Effector CD8-positive, alpha-beta T cell (primary cell): Measurements from ENCODE around the gene GALNT2.

Source experiments
- DNase-seq: peaks from one replicate; lab custom pipeline; 2025; lab: John Stamatoyannopoulos, UW

GALNT2 gene

GRCh38 chr1:230232371-230232771 is 165.3 kb downstream of the GALNT2 start:
- no peak for DNase-seq

GRCh38 chr1:230233786-230234185 is 166.7 kb downstream of the GALNT2 start:
- no peak for DNase-seq

- no peak for DNase-seq
These were observed 168.8 kb downstream of the GALNT2 start for GRCh38 chr1:230235876-230236275.

- DNase-seq, result no peak
These were observed 169.4 kb downstream of the GALNT2 start for GRCh38 chr1:230236301-230237008.

GRCh38 chr1:230237009-230237370 is 170.0 kb downstream of the GALNT2 start:
- DNase-seq, result no peak

- no peak for DNase-seq
These were observed 170.8 kb downstream of the GALNT2 start for GRCh38 chr1:230237805-230238204.

GRCh38 chr1:230240446-230241086 is 173.5 kb downstream of the GALNT2 start:
- DNase-seq, result no peak

- DNase-seq, result no peak
These were observed 175.3 kb downstream of the GALNT2 start for GRCh38 chr1:230242326-230242725.

- no peak for DNase-seq
These were observed 176.1 kb downstream of the GALNT2 start for GRCh38 chr1:230243146-230243545.

GRCh38 chr1:230243583-230244353 is 176.7 kb downstream of the GALNT2 start:
- no peak for DNase-seq

- DNase-seq, result no peak
These were observed 179.5 kb downstream of the GALNT2 start for GRCh38 chr1:230246551-230246950.

GRCh38 chr1:230248016-230248888 is 181.2 kb downstream of the GALNT2 start:
- no peak for DNase-seq

GRCh38 chr1:230248889-230249270 is 181.8 kb downstream of the GALNT2 start:
- no peak for DNase-seq

- no peak for DNase-seq
These were observed 182.8 kb downstream of the GALNT2 start for GRCh38 chr1:230249695-230250480.

- DNase-seq, result no peak
These were observed 183.6 kb downstream of the GALNT2 start for GRCh38 chr1:230250666-230251065.

- DNase-seq, result no peak
These were observed 184.7 kb downstream of the GALNT2 start for GRCh38 chr1:230251644-230252191.

- DNase-seq, result no peak
These were observed 186.1 kb downstream of the GALNT2 start for GRCh38 chr1:230253150-230253549.

GRCh38 chr1:230254265-230254664 is 187.2 kb downstream of the GALNT2 start:
- no peak for DNase-seq

- DNase-seq, result no peak
These were observed 188.1 kb downstream of the GALNT2 start for GRCh38 chr1:230255116-230255515.

GRCh38 chr1:230255991-230256390 is 189.0 kb downstream of the GALNT2 start:
- DNase-seq, result no peak

- DNase-seq, result no peak
These were observed 189.9 kb downstream of the GALNT2 start for GRCh38 chr1:230256896-230257295.
